ENCODE measurements around the gene DHCR7.

DHCR7 gene

GRCh38 chr11:71477641-71478527 lies 29.7 kb upstream of the DHCR7 start:
- no peak for DNase-seq (ENCODE audit: low spot score)

- DNase-seq (ENCODE audit: low spot score), result no peak
These were observed 28.9 kb upstream of the DHCR7 start for GRCh38 chr11:71476926-71477640.

- DNase-seq (ENCODE audit: low spot score), result no peak
These were observed 27.8 kb upstream of the DHCR7 start for GRCh38 chr11:71476031-71476430.

- no peak for DNase-seq (ENCODE audit: low spot score)
These were observed 26.7 kb upstream of the DHCR7 start for GRCh38 chr11:71474771-71475483.

- no peak for DNase-seq (ENCODE audit: low spot score)
These were observed 26.1 kb upstream of the DHCR7 start for GRCh38 chr11:71474141-71474770.

GRCh38 chr11:71473793-71474080 lies 25.5 kb upstream of the DHCR7 start:
- no peak for DNase-seq (ENCODE audit: low spot score)

- no peak for DNase-seq (ENCODE audit: low spot score)
These were observed 25.0 kb upstream of the DHCR7 start for GRCh38 chr11:71472941-71473792.

GRCh38 chr11:71472357-71472885 lies 24.2 kb upstream of the DHCR7 start:
- no peak for DNase-seq (ENCODE audit: low spot score)

GRCh38 chr11:71470946-71471345 lies 22.8 kb upstream of the DHCR7 start:
- DNase-seq (ENCODE audit: low spot score), result no peak

- no peak for DNase-seq (ENCODE audit: low spot score)
These were observed 19.0 kb upstream of the DHCR7 start for GRCh38 chr11:71467164-71467563.

- DNase-seq (ENCODE audit: low spot score), result no peak
These were observed 18.2 kb upstream of the DHCR7 start for GRCh38 chr11:71466358-71466757.

GRCh38 chr11:71465054-71465453 lies 16.9 kb upstream of the DHCR7 start:
- no peak for DNase-seq (ENCODE audit: low spot score)

GRCh38 chr11:71463331-71464211 lies 15.4 kb upstream of the DHCR7 start:
- no peak for DNase-seq (ENCODE audit: low spot score)

- DNase-seq (ENCODE audit: low spot score), result no peak
These were observed 14.5 kb upstream of the DHCR7 start for GRCh38 chr11:71462726-71463125.

- no peak for DNase-seq (ENCODE audit: low spot score)
These were observed 13.5 kb upstream of the DHCR7 start for GRCh38 chr11:71461696-71462095.

GRCh38 chr11:71459767-71460320 lies 11.7 kb upstream of the DHCR7 start:
- no peak for DNase-seq (ENCODE audit: low spot score)

- no peak for DNase-seq (ENCODE audit: low spot score)
These were observed 11.0 kb upstream of the DHCR7 start for GRCh38 chr11:71459076-71459766.

- no peak for DNase-seq (ENCODE audit: low spot score)
These were observed 10.2 kb upstream of the DHCR7 start for GRCh38 chr11:71458146-71459070.

Data from cerebellar cortex (tissue), 1 donor.